ENCODE data around the gene NDUFAF8. TPM values are rescaled to one million over a fixed set of nuclear protein-coding genes. Genes with fewer than 3 reads are reported as not detected.

The NDUFAF8 gene
- total RNA-seq, 1 donor from 2014 or later, result 61.5 TPM

DNA sequence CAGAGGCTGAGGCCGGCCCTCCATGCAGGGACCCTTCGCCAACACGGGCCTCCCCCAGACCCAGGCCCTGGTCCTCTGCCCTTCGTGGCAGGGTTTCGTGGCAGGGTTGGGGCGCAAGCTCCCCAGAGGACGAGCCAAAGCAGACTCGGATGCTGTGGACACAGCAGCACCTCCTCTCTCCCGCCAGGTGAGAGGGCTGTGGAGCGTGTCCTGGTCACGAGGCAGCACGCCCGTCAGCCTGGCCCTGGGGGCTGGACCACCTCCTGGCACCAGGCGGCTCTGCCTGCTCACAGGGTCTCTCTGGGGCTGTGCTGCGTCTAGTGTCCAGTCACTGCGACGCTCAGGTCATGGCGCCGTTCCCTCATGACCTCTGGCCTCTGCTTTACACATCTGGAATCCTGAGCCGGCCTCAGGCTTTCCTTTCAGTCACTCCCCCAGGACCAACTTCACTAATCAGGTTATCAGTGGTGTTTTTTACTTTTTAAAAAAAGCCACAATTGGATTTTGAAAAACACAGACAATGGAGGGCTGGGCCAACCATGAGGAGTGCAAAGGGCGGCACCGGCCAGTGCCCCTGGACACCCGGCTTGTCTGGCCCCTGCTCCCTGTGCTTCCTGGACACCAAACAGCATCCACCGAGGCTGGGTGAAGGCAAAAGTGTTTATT, 5.4 kb downstream of the NDUFAF8 start:
- intact Hi-C loops (cut with micrococcal nuclease), result no loop called here
- H3K4me1 ChIP-seq, result peaks cover 15% of the 10 kb centered on the region
- no peak for DNase-seq
- TF ChIP-seq, protein P1, sequence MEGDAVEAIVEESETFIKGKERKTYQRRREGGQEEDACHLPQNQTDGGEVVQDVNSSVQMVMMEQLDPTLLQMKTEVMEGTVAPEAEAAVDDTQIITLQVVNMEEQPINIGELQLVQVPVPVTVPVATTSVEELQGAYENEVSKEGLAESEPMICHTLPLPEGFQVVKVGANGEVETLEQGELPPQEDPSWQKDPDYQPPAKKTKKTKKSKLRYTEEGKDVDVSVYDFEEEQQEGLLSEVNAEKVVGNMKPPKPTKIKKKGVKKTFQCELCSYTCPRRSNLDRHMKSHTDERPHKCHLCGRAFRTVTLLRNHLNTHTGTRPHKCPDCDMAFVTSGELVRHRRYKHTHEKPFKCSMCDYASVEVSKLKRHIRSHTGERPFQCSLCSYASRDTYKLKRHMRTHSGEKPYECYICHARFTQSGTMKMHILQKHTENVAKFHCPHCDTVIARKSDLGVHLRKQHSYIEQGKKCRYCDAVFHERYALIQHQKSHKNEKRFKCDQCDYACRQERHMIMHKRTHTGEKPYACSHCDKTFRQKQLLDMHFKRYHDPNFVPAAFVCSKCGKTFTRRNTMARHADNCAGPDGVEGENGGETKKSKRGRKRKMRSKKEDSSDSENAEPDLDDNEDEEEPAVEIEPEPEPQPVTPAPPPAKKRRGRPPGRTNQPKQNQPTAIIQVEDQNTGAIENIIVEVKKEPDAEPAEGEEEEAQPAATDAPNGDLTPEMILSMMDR (IDR thresholded peaks at IDR 0.05; ENCODE audit: borderline replicate concordance), result no peak
- no peak overlapping the region for H3K4me3 ChIP-seq
- H3K9me3 ChIP-seq (replicated peaks), result no peaks in the 10 kb centered on the region
- H3K27me3 ChIP-seq (ENCODE audit: low read depth), result no peaks in the 10 kb centered on the region
- no peak overlapping the region for H3K27ac ChIP-seq (replicated peaks)
- H3K36me3 ChIP-seq, result peaks cover 10% of the 10 kb centered on the region

DNA sequence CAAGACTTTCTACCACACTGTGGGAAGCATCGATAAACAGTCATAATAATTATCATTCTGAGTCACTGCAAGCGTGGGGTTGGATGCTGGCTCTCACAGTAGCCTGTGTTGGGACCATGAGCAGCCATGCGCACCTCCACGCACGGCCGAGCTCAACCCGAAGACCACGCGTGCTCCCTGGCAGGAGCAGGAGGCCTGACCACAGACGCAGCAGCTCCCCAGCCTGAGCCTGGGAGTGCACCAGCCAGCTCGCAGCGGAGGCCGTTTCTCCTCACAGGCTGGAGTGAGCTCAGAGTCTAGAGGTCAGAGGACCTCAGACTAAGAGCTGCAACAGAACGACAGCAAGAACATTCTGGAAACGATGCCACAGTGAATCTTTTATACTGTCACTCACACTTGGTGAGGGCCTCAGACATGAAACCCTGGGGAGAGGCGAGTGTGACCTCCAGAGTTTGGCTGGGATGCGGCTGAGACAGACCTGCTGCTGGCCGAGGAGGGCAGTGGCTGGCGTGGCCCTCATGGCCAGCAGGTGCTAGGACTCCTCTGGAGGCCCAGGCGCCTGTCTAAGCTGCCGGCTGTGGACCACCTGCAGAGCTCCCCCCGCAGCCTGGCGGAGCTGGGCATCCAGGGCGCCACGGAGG, 6.0 kb downstream of the NDUFAF8 start:
- Histone ChIP-seq H3K4me3 (no peak overlapping the region), H3K27ac (replicated peaks) (no peak overlapping the region), H3K4me1 (peaks cover 8% of the 10 kb centered on the region), H3K27me3 (ENCODE audit: low read depth) (no peaks in the 10 kb centered on the region), H3K36me3 (peaks cover 14% of the 10 kb centered on the region), H3K9me3 (replicated peaks) (no peaks in the 10 kb centered on the region)
- TF ChIP-seq, protein P1 (IDR thresholded peaks at IDR 0.05; ENCODE audit: borderline replicate concordance), result no peak
- intact Hi-C loops (cut with micrococcal nuclease), result no loop called here
- no peak for DNase-seq

GRCh38 chr17:81245665-81246342, 6.7 kb downstream of the NDUFAF8 start:
- DNase-seq, result no peak
- Histone ChIP-seq H3K9me3 (replicated peaks) (no peaks in the 10 kb centered on the region), H3K27ac (replicated peaks) (no peak overlapping the region), H3K4me1 (peaks cover 2% of the 10 kb centered on the region), H3K4me3 (no peak overlapping the region), H3K27me3 (ENCODE audit: low read depth) (no peaks in the 10 kb centered on the region), H3K36me3 (peaks cover 18% of the 10 kb centered on the region)
- intact Hi-C loops (cut with micrococcal nuclease), result no loop called here
- TF ChIP-seq, protein P1 (IDR thresholded peaks at IDR 0.05; ENCODE audit: borderline replicate concordance), result no peak

- Histone ChIP-seq H3K27ac (replicated peaks) (no peak overlapping the region), H3K9me3 (replicated peaks) (no peaks in the 10 kb centered on the region), H3K4me1 (peaks cover 5% of the 10 kb centered on the region), H3K36me3 (peaks cover 19% of the 10 kb centered on the region), H3K27me3 (ENCODE audit: low read depth) (no peaks in the 10 kb centered on the region), H3K4me3 (no peak overlapping the region)
- no peak for DNase-seq
- TF ChIP-seq, protein P1 (IDR thresholded peaks at IDR 0.05; ENCODE audit: borderline replicate concordance), result no peak
- intact Hi-C loops (cut with micrococcal nuclease), result no loop called here
Measured at GRCh38 chr17:81246343-81246670, 7.2 kb downstream of the NDUFAF8 start.

- H3K36me3 ChIP-seq, result peaks cover 20% of the 10 kb centered on the region
- peaks cover 10% of the 10 kb centered on the region for H3K4me1 ChIP-seq
- no peak overlapping the region for H3K4me3 ChIP-seq
- no peaks in the 10 kb centered on the region for H3K27me3 ChIP-seq (ENCODE audit: low read depth)
- no peaks in the 10 kb centered on the region for H3K9me3 ChIP-seq (replicated peaks)
- intact Hi-C loops (cut with micrococcal nuclease), result no loop called here
- TF ChIP-seq, protein P1 (IDR thresholded peaks at IDR 0.05; ENCODE audit: borderline replicate concordance), result no peak
- H3K27ac ChIP-seq (replicated peaks), result no peak overlapping the region
- no peak for DNase-seq
Measured at GRCh38 chr17:81246679-81247338, 7.7 kb downstream of the NDUFAF8 start.

Measured in left ventricle myocardium inferior (tissue), 1 donor.